Adrenal gland (tissue), 12 donors: ENCODE data around the gene EVI5L. TPM values are rescaled to one million over a fixed set of nuclear protein-coding genes. Genes with fewer than 3 reads are reported as not detected.
"Not testable (repeated sequence)": the region's sequence is repeated elsewhere in the genome, so short reads cannot be mapped to it uniquely, and the experiment has no call there.

ENCODE experiments used
- DNase-seq, 7 donors: peaks; one replicate each; pipeline ENCODE4 v3.0.0-alpha.2; 2019 to 2020
- H3K27ac ChIP-seq, 5 donors: fragments of 200-600 bp; sonication (generic) in 4 of 5; 1 replicate in 3 of 5; 2 replicates in 2 of 5; pipeline versions ENCODE4 v1.5.1 to v1.8.0; 2016 to 2020; ENCODE audit warnings: mild to moderate bottlenecking in 1 of 5
- H3K27me3 ChIP-seq: fragments of 200-600 bp; 2 replicates; pipeline ENCODE4 v1.8.0; 2021
- H3K36me3 ChIP-seq, 2 donors: fragments of 200-600 bp; replicated peaks in 1 of 2; 1 replicate in 1 of 2; 2 replicates in 1 of 2; pipeline versions ENCODE4 v1.5.1 to v1.8.0; 2018 to 2022
- H3K4me1 ChIP-seq, 2 donors: fragments of 200-600 bp; replicated peaks in 1 of 2; 1 replicate in 1 of 2; 2 replicates in 1 of 2; pipeline versions ENCODE4 v1.5.1 to v1.8.0; 2018 to 2021
- H3K4me3 ChIP-seq, 4 donors: fragments of 200-600 bp; sonication (generic) in 3 of 4; one replicate each; pipeline ENCODE4 v1.5.1; 2016 to 2018
- H3K9me3 ChIP-seq, 3 donors: fragments of 200-600 bp; sonication (generic) in 1 of 3; replicated peaks in 1 of 3; 1 replicate in 2 of 3; 2 replicates in 1 of 3; pipeline versions ENCODE4 v1.5.1 to v1.8.0; 2016 to 2021
- POLR2A ChIP-seq, 2 donors: fragments of 450-650 bp; IDR thresholded peaks; one replicate each; pipeline ENCODE4 v1.6.1; 2017; ENCODE audit warnings: antibody characterized with exemption in 2 of 2, mild to moderate bottlenecking in 2 of 2, moderate library complexity in 1 of 2
- WGBS, 4 donors: extraction: QIAGEN DNeasy Blood & Tissue Kit in 2 of 4; methylation state at CpG; one replicate each; pipeline versions ENCODE4 v1.1.5 to v1.1.7; 2013 to 2017; 5-methylcytosine and 5-hydroxymethylcytosine counted together
- intact Hi-C, 2 donors: fragments of 100-400 bp; cut with DNase I; formaldehyde crosslinking; loops; one replicate each; pipeline versions ENCODE4 v1.14.1 to v1.15.0; 2022 to 2023
- polyA plus RNA-seq, 3 donors: library from polyadenylated mRNA; stranded (reverse); fragments of 200-250 nt in 2 of 3; fragments of 350-450 nt in 1 of 3; fragmentation: Illumina TruSeq in 1 of 3; extraction: RNeasy Lipid Tissue Mini Kit (QIAGEN cat#74804) in 1 of 3; gene quantifications; one replicate each; pipeline ENCODE4 v1.2.3, GENCODE V29; 2013 to 2014
- total RNA-seq, 9 donors: library from RNA; depleted of rRNA in 4 of 9; stranded (reverse); fragments of >200 nt in 4 of 9; fragments of 120-200 nt in 1 of 9; fragmentation: NEBNext Ultra II Directional in 1 of 9; extraction: Animal tissue kit (Norgen Biotek cat#: 25700) in 1 of 9; gene quantifications; one replicate each; pipeline versions ENCODE4 v1.1.0 to v1.2.4, GENCODE V29; 2013 to 2023
- TF ChIP-seq, protein P1 (sequence below), 6 experiments: fragments of 450-650 bp in 4 of 6; fragments of 200-600 bp in 2 of 6; sonication (generic) in 1 of 6; IDR thresholded peaks; 1 replicate in 5 of 6; 2 replicates in 1 of 6; pipeline versions ENCODE4 v1.5.1 to v1.8.0; 2016 to 2021; ENCODE audit warnings: antibody characterized with exemption in 6 of 6, mild to moderate bottlenecking in 2 of 6, moderate library complexity in 1 of 6
- donor health status: healthy with polysubstance abuse.
- donor health status: Bipolar disorder and iron deficiency.
- donor health status: DM: yes; HTN: yes; CAD: no.
- donor health status: DM: no; HTN: no; CAD: no.
- donor health status: DM: no; HTN: no; CAD: no.
- donor health status: DM: yes; HTN: yes; CAD: no.

EVI5L gene
- total and polyA plus RNA-seq, 12 donors = 8.8 to 22.2 (median 20.5) TPM

DNA sequence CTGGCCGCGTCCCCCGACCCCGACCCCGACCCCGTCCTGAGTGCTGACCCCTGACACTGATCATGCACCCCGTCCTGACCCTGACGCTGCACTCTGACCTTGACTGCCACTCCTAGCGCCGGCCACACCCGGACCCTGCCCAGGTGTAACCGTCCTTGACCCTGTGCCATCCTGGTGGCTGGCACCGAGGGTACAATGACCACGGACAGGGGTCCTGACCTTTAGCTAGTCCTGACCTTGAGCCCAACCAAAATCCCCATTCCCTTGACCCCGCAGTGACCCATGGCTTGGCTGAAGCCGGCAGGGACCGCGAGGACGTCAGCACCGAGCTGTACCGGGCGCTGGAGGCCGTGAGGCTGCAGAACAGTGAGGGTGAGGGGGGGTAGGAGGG is 41.1 kb upstream of the EVI5L start:
- WGBS, 4 donors = 0 to 6% (median 1%) methylated on average over 2 to 23 of the region's 23 CpGs
- H3K4me3 ChIP-seq = peak overlapping the region in 1 of 4 donors; percentile 43
- H3K4me1 ChIP-seq = peaks cover 7 to 24% of the 10 kb centered on the region in 2 donors
- DNase-seq = peak in 3 of 7 donors; percentile 29 to 35 (median 32)
- H3K36me3 ChIP-seq = no peaks in the 10 kb centered on the region
- TF ChIP-seq POLR2A (IDR thresholded peaks at IDR 0.05) = no peak
- TF ChIP-seq, protein P1, sequence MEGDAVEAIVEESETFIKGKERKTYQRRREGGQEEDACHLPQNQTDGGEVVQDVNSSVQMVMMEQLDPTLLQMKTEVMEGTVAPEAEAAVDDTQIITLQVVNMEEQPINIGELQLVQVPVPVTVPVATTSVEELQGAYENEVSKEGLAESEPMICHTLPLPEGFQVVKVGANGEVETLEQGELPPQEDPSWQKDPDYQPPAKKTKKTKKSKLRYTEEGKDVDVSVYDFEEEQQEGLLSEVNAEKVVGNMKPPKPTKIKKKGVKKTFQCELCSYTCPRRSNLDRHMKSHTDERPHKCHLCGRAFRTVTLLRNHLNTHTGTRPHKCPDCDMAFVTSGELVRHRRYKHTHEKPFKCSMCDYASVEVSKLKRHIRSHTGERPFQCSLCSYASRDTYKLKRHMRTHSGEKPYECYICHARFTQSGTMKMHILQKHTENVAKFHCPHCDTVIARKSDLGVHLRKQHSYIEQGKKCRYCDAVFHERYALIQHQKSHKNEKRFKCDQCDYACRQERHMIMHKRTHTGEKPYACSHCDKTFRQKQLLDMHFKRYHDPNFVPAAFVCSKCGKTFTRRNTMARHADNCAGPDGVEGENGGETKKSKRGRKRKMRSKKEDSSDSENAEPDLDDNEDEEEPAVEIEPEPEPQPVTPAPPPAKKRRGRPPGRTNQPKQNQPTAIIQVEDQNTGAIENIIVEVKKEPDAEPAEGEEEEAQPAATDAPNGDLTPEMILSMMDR (IDR thresholded peaks at IDR 0.05) = no peak
- H3K9me3 ChIP-seq = no peaks in the 10 kb centered on the region
- H3K27ac ChIP-seq = no peak overlapping the region
- intact Hi-C loops = no loop called here
- no peaks in the 10 kb centered on the region for H3K27me3 ChIP-seq

DNA sequence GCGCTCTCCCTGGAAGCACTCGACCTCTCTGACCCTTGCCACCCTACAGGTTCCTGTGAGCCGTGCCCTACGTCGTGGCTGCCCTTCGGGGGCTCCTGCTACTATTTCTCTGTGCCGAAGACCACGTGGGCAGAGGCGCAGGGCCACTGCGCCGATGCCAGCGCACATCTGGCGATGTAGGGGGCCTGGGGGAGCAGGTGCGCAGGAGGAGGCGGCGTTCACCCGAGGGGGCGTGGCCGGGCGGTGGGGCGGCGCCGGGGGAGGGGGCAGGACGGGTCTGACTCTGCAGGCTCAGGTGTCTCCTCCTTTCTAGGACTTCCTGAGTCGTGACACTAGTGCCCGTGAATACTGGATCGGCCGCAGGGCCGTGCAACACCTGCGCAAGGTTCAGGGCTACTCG is 40.6 kb upstream of the EVI5L start:
- H3K4me1 ChIP-seq = peaks cover 7 to 24% of the 10 kb centered on the region in 2 donors
- no peak for TF ChIP-seq POLR2A (IDR thresholded peaks at IDR 0.05)
- TF ChIP-seq, protein P1 (IDR thresholded peaks at IDR 0.05) = no peak
- WGBS, 4 donors = 21 to 75% (median 44%) methylated on average over 2 to 31 of the region's 31 CpGs
- intact Hi-C loops = no loop called here
- no peak for DNase-seq
- H3K27ac ChIP-seq = no peak overlapping the region
- H3K27me3 ChIP-seq = no peaks in the 10 kb centered on the region
- H3K36me3 ChIP-seq = no peaks in the 10 kb centered on the region
- peak overlapping the region in 1 of 4 donors; percentile 43 for H3K4me3 ChIP-seq
- H3K9me3 ChIP-seq = no peaks in the 10 kb centered on the region

DNA sequence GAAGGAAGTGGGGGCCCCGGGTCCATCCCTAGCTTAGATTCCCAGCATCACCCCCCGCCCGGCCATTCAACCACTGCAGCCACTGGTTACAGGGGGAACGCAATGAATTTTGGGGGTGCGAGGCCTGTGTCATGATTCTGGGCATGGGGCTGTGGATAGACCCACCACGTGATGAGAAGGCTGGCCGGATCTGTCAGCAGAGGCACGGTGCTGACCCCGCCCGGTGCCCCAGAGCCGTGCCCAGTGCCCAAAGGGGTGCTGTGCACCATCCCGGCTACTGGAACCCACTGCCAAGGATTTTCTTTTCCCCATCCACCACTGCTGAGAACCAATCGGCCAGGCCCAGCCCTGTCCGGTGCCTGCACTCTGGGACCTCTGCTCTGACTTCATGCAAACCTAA is 39.6 kb upstream of the EVI5L start:
- Histone ChIP-seq H3K27ac (no peak overlapping the region), H3K4me1 (peaks cover 7 to 24% of the 10 kb centered on the region in 2 donors), H3K9me3 (no peaks in the 10 kb centered on the region), H3K36me3 (no peaks in the 10 kb centered on the region), H3K4me3 (no peak overlapping the region), H3K27me3 (no peaks in the 10 kb centered on the region)
- WGBS, 4 donors = 87 to 95% (median 93%) methylated on average over 6 to 14 of the region's 14 CpGs
- TF ChIP-seq, protein P1 (IDR thresholded peaks at IDR 0.05) = no peak
- TF ChIP-seq POLR2A (IDR thresholded peaks at IDR 0.05) = no peak
- intact Hi-C loops = loop anchor here in 1 of 2 donors (10.0 kb wide), 2 partner anchors 106 to 426 kb away; partner anchors contain the start of gene TRAPPC5
- DNase-seq = no peak

DNA sequence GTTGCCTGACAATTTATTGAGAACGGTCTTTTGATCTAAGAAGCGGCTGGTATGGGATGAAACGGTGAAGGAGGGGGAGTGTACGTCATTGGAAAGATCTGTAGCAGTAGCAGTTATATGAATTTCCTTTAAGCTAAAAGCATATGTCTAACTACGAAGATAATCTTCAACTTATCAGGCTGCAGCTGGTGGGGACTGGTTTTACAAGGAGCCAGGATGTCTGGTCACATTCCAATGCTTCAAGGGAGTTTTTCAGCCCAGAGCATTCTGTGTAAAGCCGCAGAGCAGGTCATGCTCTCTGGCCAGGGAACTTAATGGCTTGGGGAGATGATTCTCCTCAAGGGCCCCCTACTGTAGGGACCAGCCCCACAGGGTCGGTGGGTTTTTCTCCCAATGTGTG is 37.7 kb upstream of the EVI5L start:
- Histone ChIP-seq H3K4me1 (peaks cover 7 to 18% of the 10 kb centered on the region in 2 donors), H3K27ac (no peak overlapping the region), H3K4me3 (no peak overlapping the region), H3K27me3 (no peaks in the 10 kb centered on the region), H3K9me3 (no peaks in the 10 kb centered on the region), H3K36me3 (no peaks in the 10 kb centered on the region)
- 62 to 72% (median 66%) methylated on average over 7 of the region's 7 CpGs for WGBS, 4 donors
- DNase-seq = no peak
- intact Hi-C loops = loop anchor here in 1 of 2 donors (10.0 kb wide), 2 partner anchors 107 to 427 kb away; partner anchors contain the start of gene TRAPPC5
- no peak for TF ChIP-seq POLR2A (IDR thresholded peaks at IDR 0.05)
- TF ChIP-seq, protein P1 (IDR thresholded peaks at IDR 0.05) = no peak

DNA sequence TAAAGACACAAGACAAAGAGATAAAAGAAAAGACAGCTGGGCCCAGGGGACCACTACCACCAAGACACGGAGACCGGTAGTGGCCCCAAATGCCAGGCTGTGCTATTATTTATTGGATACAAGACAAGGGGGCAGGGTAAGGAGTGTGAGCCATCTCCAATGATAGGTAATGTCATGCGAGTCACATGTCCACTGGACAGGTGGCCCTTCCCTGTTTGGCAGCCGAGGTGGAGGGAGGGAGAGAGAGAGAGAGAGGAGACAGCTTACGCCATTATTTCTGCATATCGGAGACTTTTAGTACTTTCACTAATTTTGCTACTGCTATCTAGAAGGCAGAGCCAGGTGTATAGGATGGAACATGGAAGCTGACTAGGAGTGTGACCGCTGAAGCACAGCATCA is 37.3 kb upstream of the EVI5L start:
- 79 to 94% (median 85%) methylated on average over 7 of the region's 7 CpGs for WGBS, 4 donors
- not testable (repeated sequence) for H3K9me3 ChIP-seq, DNase-seq, H3K27ac ChIP-seq, H3K4me3 ChIP-seq, H3K27me3 ChIP-seq, H3K36me3 ChIP-seq
- intact Hi-C loops = loop anchor here in 1 of 2 donors (10.0 kb wide), 2 partner anchors 108 to 428 kb away; partner anchors contain the start of gene TRAPPC5
- H3K4me1 ChIP-seq = peaks cover 7 to 16% of the 10 kb centered on the region in 2 donors
